Measurements from ENCODE around the gene LSM14A.
"Not testable (repeated sequence)": the region's sequence is repeated elsewhere in the genome, so short reads cannot be mapped to it uniquely, and the experiment has no call there.

LSM14A gene

GRCh38 chr19:34171877-34172660 is at the start of gene LSM14A:
Gene LSM14A (plus strand): TSS chr19:34172504. CDS start chr19:34172643, 139 bp downstream.
- peak; percentile 95 for DNase-seq

- DNase-seq: no peak
Measured at GRCh38 chr19:34124828-34125227, 47.5 kb upstream of the LSM14A start.

- DNase-seq: no peak
Measured at GRCh38 chr19:34126966-34127365, 45.3 kb upstream of the LSM14A start.

GRCh38 chr19:34127684-34128189 is 44.6 kb upstream of the LSM14A start:
- DNase-seq: no peak

- DNase-seq: no peak
Measured at GRCh38 chr19:34128558-34129250, 43.6 kb upstream of the LSM14A start.

- DNase-seq: no peak
Measured at GRCh38 chr19:34131100-34131499, 41.2 kb upstream of the LSM14A start.

- not testable (repeated sequence) for DNase-seq
Measured at GRCh38 chr19:34132145-34132544, 40.2 kb upstream of the LSM14A start.

- not testable (repeated sequence) for DNase-seq
Measured at GRCh38 chr19:34132706-34133105, 39.6 kb upstream of the LSM14A start.

GRCh38 chr19:34134190-34135053 is 37.9 kb upstream of the LSM14A start:
- DNase-seq: peak; percentile 92 to 93

- no peak for DNase-seq
Measured at GRCh38 chr19:34135054-34135800, 37.1 kb upstream of the LSM14A start.

- no peak for DNase-seq
Measured at GRCh38 chr19:34135821-34136611, 36.3 kb upstream of the LSM14A start.

GRCh38 chr19:34141025-34141424 is 31.3 kb upstream of the LSM14A start:
- DNase-seq: no peak

- no peak for DNase-seq
Measured at GRCh38 chr19:34142440-34142839, 29.9 kb upstream of the LSM14A start.

GRCh38 chr19:34145741-34146202 is 26.5 kb upstream of the LSM14A start:
- peak; percentile 50 to 71 for DNase-seq

GRCh38 chr19:34148658-34149185 is 23.6 kb upstream of the LSM14A start:
- DNase-seq: no peak

GRCh38 chr19:34149873-34150272 is 22.4 kb upstream of the LSM14A start:
- DNase-seq: no peak

GRCh38 chr19:34150558-34150957 is 21.7 kb upstream of the LSM14A start:
- DNase-seq: no peak

- DNase-seq: no peak
Measured at GRCh38 chr19:34151439-34151838, 20.9 kb upstream of the LSM14A start.

GRCh38 chr19:34154401-34154800 is 17.9 kb upstream of the LSM14A start:
- no peak for DNase-seq

GRCh38 chr19:34155686-34156085 is 16.6 kb upstream of the LSM14A start:
- no peak for DNase-seq

GRCh38 chr19:34158966-34159365 is 13.3 kb upstream of the LSM14A start:
- DNase-seq: not testable (repeated sequence)

Data from CD4-positive, alpha-beta T cell treated with Interleukin-1 beta for 1 hour (primary cell).